ENCODE measurements around the gene ANXA2. TPM values are rescaled to one million over a fixed set of nuclear protein-coding genes. Genes with fewer than 3 reads are reported as not detected.

The ANXA2 gene
- total and polyA plus RNA-seq, 2 donors from 2014 or later, result 383 to 867 TPM

- peaks cover 12 to 48% (median 26%) of the 10 kb centered on the region in 3 donors for H3K4me1 ChIP-seq (ENCODE audit: control insufficient read depth in 2 of 3, insufficient read depth in 2 of 3, low read depth in 1 of 3, low read length in 3 of 3)
- FAIRE-seq, result no peak
- no peaks in the 10 kb centered on the region for H3K27me3 ChIP-seq (ENCODE audit: control insufficient read depth, insufficient read depth, low read length)
- DNase-seq, result peak in 2 of 5 donors; percentile 36 to 45
- TF ChIP-seq CTCF (IDR thresholded peaks at IDR 0.05; ENCODE audit: borderline replicate concordance, extremely low read depth, insufficient read depth), result no peak
- intact Hi-C loops (cut with DNase I), result no loop called here
- H3K4me3 ChIP-seq (ENCODE audit: low read length in 3 of 3), result peak overlapping the region in 1 of 3 donors; percentile 11
- no peaks in the 10 kb centered on the region for H3K9me3 ChIP-seq (ENCODE audit: control insufficient read depth in 2 of 3, insufficient read depth in 1 of 3, low read length in 3 of 3)
- H3K36me3 ChIP-seq (ENCODE audit: control insufficient read depth in 2 of 3, insufficient read depth in 3 of 3, low read length in 3 of 3), result peaks cover 0 to 2% (median 0%) of the 10 kb centered on the region in 3 donors
- H3K9ac ChIP-seq (ENCODE audit: low read length in 3 of 3), result no peak overlapping the region
- peak overlapping the region; percentile 40 to 64 for H3K27ac ChIP-seq (ENCODE audit: low read depth in 2 of 2, low read length in 2 of 2)
Observed at GRCh38 chr15:60390871-60391501, 6.8 kb downstream of the ANXA2 start.

DNA sequence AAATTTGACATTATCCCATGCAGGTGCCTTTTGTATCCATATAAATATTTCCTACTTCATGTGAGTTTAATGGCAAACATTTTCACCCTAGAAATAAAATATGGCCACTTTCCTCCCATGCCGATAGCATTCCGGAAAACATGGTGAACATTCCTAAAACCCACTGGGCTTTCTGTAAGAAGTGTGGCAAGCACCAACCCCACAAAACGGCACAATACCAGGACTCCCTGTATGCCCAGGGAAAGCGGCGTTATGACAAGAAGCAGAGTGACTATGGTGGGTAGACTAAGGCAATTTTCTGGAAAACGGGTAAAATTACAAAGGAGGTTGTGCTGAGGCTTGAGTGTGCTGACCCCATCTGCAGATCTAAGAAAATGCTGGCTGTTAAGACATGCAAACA lies 7.6 kb downstream of the ANXA2 start:
- no peaks in the 10 kb centered on the region for H3K36me3 ChIP-seq (ENCODE audit: control insufficient read depth in 2 of 3, insufficient read depth in 3 of 3, low read length in 3 of 3)
- intact Hi-C loops (cut with DNase I), result no loop called here
- no peak overlapping the region for H3K9ac ChIP-seq (ENCODE audit: low read length in 3 of 3)
- no peak for DNase-seq
- FAIRE-seq, result no peak
- no peak for TF ChIP-seq CTCF (IDR thresholded peaks at IDR 0.05; ENCODE audit: borderline replicate concordance, extremely low read depth, insufficient read depth)
- H3K4me1 ChIP-seq (ENCODE audit: control insufficient read depth in 2 of 3, insufficient read depth in 2 of 3, low read depth in 1 of 3, low read length in 3 of 3), result peaks cover 9 to 43% (median 26%) of the 10 kb centered on the region in 3 donors
- H3K27ac ChIP-seq (ENCODE audit: low read depth in 2 of 2, low read length in 2 of 2), result no peak overlapping the region
- no peak overlapping the region for H3K4me3 ChIP-seq (ENCODE audit: low read length in 3 of 3)
- H3K27me3 ChIP-seq (ENCODE audit: control insufficient read depth, insufficient read depth, low read length), result no peaks in the 10 kb centered on the region
- H3K9me3 ChIP-seq (ENCODE audit: control insufficient read depth in 2 of 3, insufficient read depth in 1 of 3, low read length in 3 of 3), result no peaks in the 10 kb centered on the region

DNA sequence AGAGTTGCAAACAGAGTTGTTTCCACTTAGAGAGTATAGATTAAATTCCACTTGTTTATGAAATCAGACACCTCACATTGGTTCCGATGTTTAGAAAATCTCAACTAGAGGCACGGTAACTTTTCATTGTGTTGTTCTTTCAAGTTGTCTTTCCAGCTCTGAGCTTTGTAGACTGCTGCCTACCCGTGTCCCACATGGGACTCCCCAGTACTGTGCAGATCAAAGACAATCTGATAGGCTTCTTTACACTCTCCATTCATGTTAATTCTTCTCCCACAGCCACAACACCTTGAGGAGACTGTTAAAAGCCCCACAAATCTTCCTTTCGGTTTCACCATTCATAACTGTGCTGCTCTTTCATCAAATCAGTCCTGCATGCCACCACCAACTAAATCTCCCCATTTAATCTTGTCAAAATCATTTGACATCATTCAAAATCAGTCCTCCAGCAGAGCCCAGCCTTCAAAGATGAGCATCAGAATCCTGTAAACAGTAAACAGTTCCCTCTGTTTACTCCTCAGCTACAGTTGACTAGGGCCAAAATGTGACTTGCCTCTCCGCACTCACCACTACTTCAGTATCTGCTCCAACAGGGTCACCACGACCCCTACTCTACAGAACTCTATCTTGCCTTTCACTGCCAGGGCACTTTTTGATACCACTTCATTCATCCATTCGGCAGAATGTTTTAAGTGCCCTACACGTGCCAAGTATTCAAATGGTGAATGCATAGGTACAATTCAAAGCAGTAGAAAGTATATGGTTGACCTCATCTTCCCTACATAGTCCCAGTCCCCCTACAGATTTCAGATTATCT lies 8.3 kb downstream of the ANXA2 start:
- H3K4me3 ChIP-seq (ENCODE audit: low read length in 3 of 3), result no peak overlapping the region
- no peaks in the 10 kb centered on the region for H3K9me3 ChIP-seq (ENCODE audit: control insufficient read depth in 2 of 3, insufficient read depth in 1 of 3, low read length in 3 of 3)
- peaks cover 9 to 42% (median 24%) of the 10 kb centered on the region in 3 donors for H3K4me1 ChIP-seq (ENCODE audit: control insufficient read depth in 2 of 3, insufficient read depth in 2 of 3, low read depth in 1 of 3, low read length in 3 of 3)
- no peak for FAIRE-seq
- no peaks in the 10 kb centered on the region for H3K36me3 ChIP-seq (ENCODE audit: control insufficient read depth in 2 of 3, insufficient read depth in 3 of 3, low read length in 3 of 3)
- TF ChIP-seq CTCF (IDR thresholded peaks at IDR 0.05; ENCODE audit: borderline replicate concordance, extremely low read depth, insufficient read depth), result no peak
- H3K27me3 ChIP-seq (ENCODE audit: control insufficient read depth, insufficient read depth, low read length), result no peaks in the 10 kb centered on the region
- peak overlapping the region in 1 of 3 donors; percentile 1 for H3K9ac ChIP-seq (ENCODE audit: low read length in 3 of 3)
- no peak for DNase-seq
- intact Hi-C loops (cut with DNase I), result no loop called here
- no peak overlapping the region for H3K27ac ChIP-seq (ENCODE audit: low read depth in 2 of 2, low read length in 2 of 2)
